GM12801 (cell line): ENCODE results near the gene CLEC2L.

Experiments
- TF ChIP-seq, protein P1 (sequence below): IDR thresholded peaks from one replicate; pipeline ENCODE4 v1.5.1; 2011; ENCODE audit warnings: control low read depth; ENCODE audit not compliant: insufficient read length; ENCODE audit errors: extremely low read depth

CLEC2L gene

DNA sequence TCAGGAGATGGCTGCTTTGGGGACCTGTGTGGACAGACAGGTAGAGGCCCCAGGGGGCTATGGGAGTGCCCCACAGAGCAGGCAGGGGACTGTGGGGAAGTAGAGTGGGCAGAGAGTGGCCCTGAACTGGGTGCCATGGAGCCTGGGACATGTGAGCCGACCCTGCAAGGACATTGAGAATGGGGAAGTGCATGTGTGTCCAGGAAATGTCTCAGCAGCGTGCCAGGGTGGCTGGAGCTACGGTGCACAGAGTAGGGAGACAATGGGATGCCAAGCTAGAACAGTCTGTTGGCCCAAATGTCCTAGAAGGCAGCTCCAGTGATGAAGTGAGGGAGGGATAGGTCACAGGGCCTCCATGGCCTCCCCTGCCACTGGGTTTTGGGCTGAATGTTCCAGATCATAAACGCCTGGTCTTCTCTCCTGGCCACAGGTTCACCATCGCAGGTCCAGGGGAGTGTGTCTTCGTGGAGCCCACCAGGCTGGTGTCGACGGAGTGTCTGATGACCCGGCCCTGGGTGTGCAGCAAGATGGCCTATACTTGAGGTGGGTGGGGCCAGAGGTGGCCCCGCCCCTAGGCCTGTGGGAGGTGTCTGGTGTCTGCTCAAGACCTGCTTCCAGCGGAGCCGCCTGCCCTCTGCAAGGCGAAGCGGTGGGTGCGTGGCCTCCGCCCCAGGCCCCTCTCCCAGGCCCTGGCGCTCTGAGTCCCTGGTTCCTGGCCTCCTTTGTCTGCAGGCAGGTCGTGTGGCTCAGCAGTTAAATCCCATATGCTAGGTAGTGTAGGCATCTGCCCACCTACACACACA lies 20.5 kb downstream of the CLEC2L start:
- TF ChIP-seq, protein P1, sequence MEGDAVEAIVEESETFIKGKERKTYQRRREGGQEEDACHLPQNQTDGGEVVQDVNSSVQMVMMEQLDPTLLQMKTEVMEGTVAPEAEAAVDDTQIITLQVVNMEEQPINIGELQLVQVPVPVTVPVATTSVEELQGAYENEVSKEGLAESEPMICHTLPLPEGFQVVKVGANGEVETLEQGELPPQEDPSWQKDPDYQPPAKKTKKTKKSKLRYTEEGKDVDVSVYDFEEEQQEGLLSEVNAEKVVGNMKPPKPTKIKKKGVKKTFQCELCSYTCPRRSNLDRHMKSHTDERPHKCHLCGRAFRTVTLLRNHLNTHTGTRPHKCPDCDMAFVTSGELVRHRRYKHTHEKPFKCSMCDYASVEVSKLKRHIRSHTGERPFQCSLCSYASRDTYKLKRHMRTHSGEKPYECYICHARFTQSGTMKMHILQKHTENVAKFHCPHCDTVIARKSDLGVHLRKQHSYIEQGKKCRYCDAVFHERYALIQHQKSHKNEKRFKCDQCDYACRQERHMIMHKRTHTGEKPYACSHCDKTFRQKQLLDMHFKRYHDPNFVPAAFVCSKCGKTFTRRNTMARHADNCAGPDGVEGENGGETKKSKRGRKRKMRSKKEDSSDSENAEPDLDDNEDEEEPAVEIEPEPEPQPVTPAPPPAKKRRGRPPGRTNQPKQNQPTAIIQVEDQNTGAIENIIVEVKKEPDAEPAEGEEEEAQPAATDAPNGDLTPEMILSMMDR = no peak

DNA sequence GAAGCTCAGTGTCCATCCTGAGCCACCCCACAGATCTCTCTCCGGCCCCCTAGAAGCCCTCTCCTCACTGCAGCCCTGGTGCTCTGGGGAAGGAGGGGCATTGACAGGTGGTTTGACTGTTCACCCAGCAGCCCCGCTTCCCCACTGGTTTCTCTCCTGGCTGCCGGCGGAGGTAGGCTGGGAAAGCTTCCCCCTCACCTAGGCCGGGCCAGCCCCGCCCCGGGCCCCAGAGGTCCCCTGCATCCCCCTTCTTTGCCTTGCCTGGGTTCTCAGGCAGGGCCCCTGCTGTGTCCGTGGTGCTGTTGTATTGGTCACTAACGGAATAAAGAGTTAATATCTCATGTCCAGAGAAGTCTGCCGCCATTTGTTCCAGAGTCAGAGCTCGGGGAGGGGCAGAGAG lies 21.2 kb downstream of the CLEC2L start:
- TF ChIP-seq, protein P1 = no peak

DNA sequence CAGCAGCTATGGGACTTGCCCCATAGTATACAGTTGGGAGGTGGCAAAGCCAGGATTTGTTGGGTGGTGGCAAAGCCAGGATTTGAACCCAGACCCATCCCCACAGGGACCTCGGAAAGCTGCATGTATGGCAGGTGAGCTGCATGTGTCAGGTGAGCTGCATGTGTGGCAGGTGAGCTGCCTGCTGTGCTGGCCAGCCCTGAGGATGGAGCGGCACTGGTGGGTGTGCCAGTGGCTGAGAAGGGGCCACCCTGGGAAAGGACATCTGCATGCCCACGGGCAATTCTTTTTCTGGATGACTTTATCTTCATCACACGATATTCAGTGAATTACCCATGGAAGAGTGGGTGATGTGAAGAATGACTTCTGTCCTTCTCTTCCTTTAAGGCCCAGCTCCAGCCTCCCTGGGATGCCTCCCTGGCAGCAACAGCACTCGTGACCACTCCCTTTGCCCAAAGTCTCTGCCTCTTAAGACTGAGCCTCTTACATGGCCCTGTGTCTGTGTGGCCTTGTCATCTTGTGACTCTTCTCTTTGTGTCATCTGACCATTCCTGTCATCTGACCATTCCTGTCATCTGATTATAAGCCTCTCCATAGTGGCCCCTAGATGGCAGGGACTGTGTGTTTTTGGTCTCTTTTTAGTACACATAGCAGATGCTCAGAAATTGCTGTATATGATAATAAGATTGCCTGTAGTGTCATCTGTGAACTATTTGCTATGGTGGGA lies 25.0 kb downstream of the CLEC2L start:
- TF ChIP-seq, protein P1 = no peak

DNA sequence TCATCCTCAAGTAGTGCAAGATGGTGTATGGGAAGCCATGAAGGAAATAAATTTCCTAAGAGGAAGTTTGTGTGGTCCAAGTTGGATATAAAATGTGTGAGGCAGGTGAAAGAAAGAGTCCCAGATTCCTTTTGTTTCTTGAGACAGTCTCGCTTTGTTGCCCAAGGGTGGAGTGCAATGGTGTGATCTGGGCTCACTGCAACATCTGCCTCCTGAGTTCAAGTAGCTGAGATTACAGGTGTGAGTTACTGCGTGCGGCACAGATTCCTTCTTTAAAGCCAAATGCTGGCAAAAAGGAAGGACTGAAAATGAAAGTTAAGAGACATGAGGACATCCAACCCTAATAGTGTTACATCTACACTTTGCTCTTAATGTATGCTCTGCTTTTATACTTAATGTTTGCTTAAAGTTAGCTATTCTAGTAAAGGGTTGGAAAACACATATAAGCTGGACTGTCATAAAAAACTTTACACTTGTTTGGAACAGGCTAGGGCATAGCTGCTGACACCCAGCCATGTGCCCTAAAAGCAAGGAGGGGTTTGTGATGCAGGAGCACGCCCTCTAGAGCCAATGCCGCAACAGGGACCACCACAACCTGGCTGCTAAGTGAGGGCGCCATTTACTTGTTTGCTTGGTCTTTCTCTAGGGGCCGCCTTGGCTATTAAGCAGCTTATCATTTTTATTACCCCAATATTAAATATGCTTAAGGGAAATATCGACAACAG lies 34.5 kb downstream of the CLEC2L start:
- TF ChIP-seq, protein P1 = no peak

DNA sequence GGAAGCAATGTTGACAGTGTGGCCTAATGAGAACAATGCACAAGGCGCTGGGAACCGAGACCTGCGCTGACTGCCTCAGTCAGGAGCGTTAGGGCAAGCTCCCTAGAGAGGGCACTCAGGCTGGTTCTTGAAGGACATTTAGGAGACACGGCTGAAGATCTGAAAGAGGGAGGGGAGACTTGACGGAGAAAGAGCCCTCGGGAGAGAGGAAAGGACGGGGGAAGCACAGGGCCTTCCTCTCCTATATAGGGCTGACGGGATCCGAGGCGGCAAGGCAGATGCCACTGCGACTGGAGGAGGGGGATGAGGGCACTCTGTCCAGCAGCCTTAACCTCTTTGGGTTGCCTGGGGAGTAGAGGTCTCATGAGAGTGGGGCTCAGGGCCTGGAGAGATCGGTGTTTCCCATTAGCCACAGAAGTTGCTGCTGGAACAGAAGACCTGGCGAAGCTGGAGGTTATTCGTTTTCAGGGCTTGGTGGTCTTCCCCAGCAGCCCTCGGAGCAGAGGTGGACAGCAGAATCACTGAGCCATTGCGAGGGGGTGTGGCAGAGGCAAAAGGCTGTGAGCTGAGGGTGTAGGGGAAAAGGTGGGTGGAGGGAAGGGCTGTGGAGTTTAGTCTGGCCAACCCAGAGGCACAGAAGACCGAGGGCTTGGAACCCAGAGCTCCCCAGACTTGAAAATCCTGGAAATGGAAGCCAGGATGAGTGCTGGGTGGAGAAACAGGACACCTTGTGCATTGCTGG lies 36.0 kb downstream of the CLEC2L start:
- TF ChIP-seq, protein P1 = no peak

DNA sequence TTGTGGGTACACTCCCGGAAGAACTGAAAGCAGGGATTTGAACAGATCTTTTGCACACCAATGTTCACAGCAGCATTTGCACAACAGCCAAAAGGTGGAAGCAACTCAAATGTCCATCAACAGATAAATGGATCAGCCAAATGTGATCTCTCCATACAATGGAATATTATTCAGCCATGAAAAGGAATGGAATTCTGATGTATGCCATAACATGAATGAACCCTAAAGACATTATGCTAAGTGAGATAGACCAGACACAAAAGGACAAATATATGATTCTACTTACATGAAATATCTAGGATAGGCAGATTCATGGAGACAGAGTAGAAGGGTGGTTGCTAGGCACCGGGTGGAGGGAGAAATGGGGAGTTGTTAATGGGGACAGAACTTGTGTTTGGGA lies 36.7 kb downstream of the CLEC2L start:
- TF ChIP-seq, protein P1 = no peak

DNA sequence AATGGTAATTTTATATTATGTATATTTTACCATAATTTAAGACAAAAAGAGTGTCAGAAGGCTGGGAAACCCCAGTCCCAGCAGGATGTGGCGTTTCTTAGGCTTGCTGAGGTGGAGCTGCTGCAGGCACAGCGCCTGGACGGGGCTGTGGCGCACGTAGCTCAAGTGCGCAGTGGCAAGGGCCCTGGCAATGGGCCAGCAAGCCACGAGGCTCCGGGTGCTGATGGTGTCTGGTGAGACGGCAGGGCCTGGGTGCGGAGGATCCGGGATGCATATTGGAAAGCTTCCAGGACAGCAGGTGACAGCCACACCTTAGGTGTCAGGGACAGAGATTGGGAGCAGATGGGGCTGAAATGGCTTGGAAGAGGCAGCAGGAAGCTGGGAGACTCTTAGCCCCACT lies 37.2 kb downstream of the CLEC2L start:
- TF ChIP-seq, protein P1 = no peak
